Neuronal stem cell (in vitro differentiated cells): ENCODE data around the gene DUT.

ENCODE experiments used
- DNase-seq: peaks from one replicate; pipeline ENCODE4 v3.0.0-alpha.2; 2013; ENCODE audit warnings: low spot score
- H2AFZ ChIP-seq: one replicate; pipeline ENCODE4 v1.6.1; 2013; ENCODE audit warnings: mild to moderate bottlenecking, low read length, inconsistent platforms
- H2AK5ac ChIP-seq: 2 replicates; pipeline ENCODE4 v1.6.1; 2013; ENCODE audit warnings: low read depth, mild to moderate bottlenecking, inconsistent platforms, low read length, moderate library complexity, mixed read lengths
- H2BK120ac ChIP-seq: 2 replicates; pipeline ENCODE4 v1.6.1; 2013; ENCODE audit warnings: low read depth, mild to moderate bottlenecking, inconsistent platforms, low read length, moderate library complexity, mixed read lengths
- H2BK12ac ChIP-seq: one replicate; pipeline ENCODE4 v1.6.1; 2013; ENCODE audit warnings: low read length, inconsistent platforms
- H2BK15ac ChIP-seq: 2 replicates; pipeline ENCODE4 v1.6.1; 2013; ENCODE audit warnings: mild to moderate bottlenecking, low read length, inconsistent platforms, mixed read lengths
- H2BK5ac ChIP-seq: one replicate; pipeline ENCODE4 v1.6.1; 2013; ENCODE audit warnings: inconsistent platforms, mild to moderate bottlenecking, low read length, moderate library complexity
- H3K14ac ChIP-seq: one replicate; pipeline ENCODE4 v1.6.1; 2013; ENCODE audit warnings: low read length, inconsistent platforms
- H3K18ac ChIP-seq: 2 replicates; pipeline ENCODE4 v1.6.1; 2013; ENCODE audit warnings: low read length, inconsistent platforms
- H3K23ac ChIP-seq: 2 replicates; pipeline ENCODE4 v1.6.1; 2013; ENCODE audit warnings: low read depth, mild to moderate bottlenecking, mixed read lengths, low read length, inconsistent platforms; ENCODE audit not compliant: poor library complexity
- H3K27ac ChIP-seq: replicated peaks from 3 replicates; pipeline ENCODE4 v1.5.1; 2013; ENCODE audit warnings: low read length, inconsistent platforms
- H3K27me3 ChIP-seq, 3 experiments: 2 replicates each; pipeline ENCODE4 v1.6.1; 2013; ENCODE audit warnings: low read length in 3 of 3, mild to moderate bottlenecking in 2 of 3, inconsistent platforms in 1 of 3, low read depth in 1 of 3, mixed read lengths in 1 of 3, moderate library complexity in 1 of 3; ENCODE audit not compliant: control insufficient read depth in 3 of 3, insufficient read depth in 3 of 3
- H3K36me3 ChIP-seq, 2 donors: replicated peaks in 1 of 2; 2 replicates each; pipeline ENCODE4 v1.6.1; 2013; ENCODE audit warnings: low read length in 2 of 2; ENCODE audit not compliant: control insufficient read depth in 2 of 2, insufficient read depth in 2 of 2
- H3K4ac ChIP-seq: 2 replicates; pipeline ENCODE4 v1.6.1; 2013; ENCODE audit warnings: inconsistent platforms, mild to moderate bottlenecking, low read length, moderate library complexity
- H3K4me1 ChIP-seq, 2 donors: 1 replicate in 1 of 2; 2 replicates in 1 of 2; pipeline ENCODE4 v1.6.1; 2013; ENCODE audit warnings: low read length in 2 of 2, low read depth in 1 of 2; ENCODE audit not compliant: control insufficient read depth in 2 of 2, insufficient read depth in 1 of 2
- H3K4me2 ChIP-seq: one replicate; pipeline ENCODE4 v1.6.1; 2013; ENCODE audit warnings: mild to moderate bottlenecking, low read length, inconsistent platforms; ENCODE audit not compliant: insufficient read depth, poor library complexity, severe bottlenecking
- H3K4me3 ChIP-seq, 2 donors: 2 replicates each; pipeline ENCODE4 v1.5.1; 2013; ENCODE audit warnings: low read length in 2 of 2, mild to moderate bottlenecking in 2 of 2, inconsistent platforms in 1 of 2, moderate library complexity in 1 of 2
- H3K79me1 ChIP-seq: one replicate; pipeline ENCODE4 v1.6.1; 2013; ENCODE audit warnings: low read depth, mild to moderate bottlenecking, inconsistent platforms, low read length, moderate library complexity
- H3K9ac ChIP-seq: one replicate; pipeline ENCODE4 v1.6.1; 2013; ENCODE audit warnings: mild to moderate bottlenecking, low read depth, low read length, inconsistent platforms; ENCODE audit not compliant: poor library complexity
- H3K9me3 ChIP-seq, 2 donors: replicated peaks in 1 of 2; 2 replicates each; pipeline versions ENCODE3 to v1.6.1; 2013; ENCODE audit warnings: low read length in 2 of 2, mild to moderate bottlenecking in 2 of 2, inconsistent platforms in 1 of 2, low read depth in 1 of 2, mixed read lengths in 1 of 2, moderate library complexity in 1 of 2; ENCODE audit not compliant: control insufficient read depth in 2 of 2, insufficient read depth in 1 of 2
- H4K8ac ChIP-seq: one replicate; pipeline ENCODE4 v1.6.1; 2013; ENCODE audit warnings: low read depth, mild to moderate bottlenecking, inconsistent platforms, low read length, moderate library complexity
- H4K91ac ChIP-seq: one replicate; pipeline ENCODE4 v1.6.1; 2013; ENCODE audit warnings: low read length, low read depth, mild to moderate bottlenecking, inconsistent platforms; ENCODE audit not compliant: poor library complexity
- WGBS, 2 donors: extraction: QIAGEN DNeasy Blood & Tissue Kit; methylation state at CpG; one replicate each; pipeline ENCODE4 v1.1.7; 2013; ENCODE audit warnings: missing lambda C conversion rate in 2 of 2, mixed read lengths in 1 of 2; ENCODE audit not compliant: insufficient read length in 2 of 2, insufficient replicate concordance in 1 of 2; ENCODE audit errors: extremely low coverage in 2 of 2; 5-methylcytosine and 5-hydroxymethylcytosine counted together

DUT gene

DNA sequence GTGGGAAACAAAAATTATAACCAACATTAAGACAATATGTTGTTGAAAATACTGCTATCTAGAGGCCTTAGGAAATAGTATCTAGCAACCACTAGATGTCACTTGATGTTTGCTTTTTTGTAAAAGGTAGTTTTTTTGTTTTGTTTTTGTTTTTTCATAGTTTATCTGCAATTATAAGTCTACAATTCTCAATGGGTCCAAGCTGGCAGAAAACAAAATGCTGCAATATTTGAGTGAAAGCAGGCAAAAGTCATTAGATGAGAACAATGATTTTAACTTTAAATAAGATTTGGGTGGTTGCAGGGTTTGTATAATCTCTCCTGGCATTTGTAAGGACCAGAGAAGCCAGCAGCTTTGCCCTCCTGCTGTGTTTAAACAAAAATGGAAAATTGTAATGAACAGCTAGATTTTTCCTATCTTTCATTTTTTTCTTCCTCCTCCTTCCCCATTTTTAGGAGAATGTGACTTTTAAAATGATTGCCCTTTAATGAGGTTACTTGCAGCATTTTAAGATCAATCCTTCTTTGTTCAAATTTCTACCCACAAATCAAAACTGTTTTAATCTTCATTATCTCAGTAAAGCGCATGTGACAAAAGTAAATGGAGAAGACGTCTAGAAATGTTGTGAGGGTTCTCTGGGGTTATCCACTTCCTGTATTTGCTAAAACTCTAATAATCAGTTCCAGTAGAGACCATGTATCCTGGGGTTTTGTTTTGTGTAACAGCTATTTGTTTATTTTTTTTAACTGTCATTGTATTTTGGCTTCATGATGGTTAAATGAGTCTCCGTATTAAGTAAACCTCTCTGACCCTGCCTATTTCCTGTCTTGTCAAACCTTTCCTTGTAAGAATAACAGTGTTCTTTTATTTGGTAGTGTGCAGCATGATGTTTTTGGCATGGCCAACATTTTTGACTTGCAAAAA, 27.3 kb downstream of the DUT start:
- Histone ChIP-seq H3K4me3 (no peak overlapping the region), H4K8ac (no peak overlapping the region), H3K27me3 (no peaks in the 10 kb centered on the region), H3K14ac (no peak overlapping the region), H2BK120ac (no peak overlapping the region), H2BK15ac (no peak overlapping the region), H2BK5ac (no peak overlapping the region), H3K23ac (no peak overlapping the region), H4K91ac (no peak overlapping the region), H3K9me3 (no peaks in the 10 kb centered on the region), H3K4ac (no peak overlapping the region), H2AFZ (peak overlapping the region; percentile 72), H2AK5ac (no peak overlapping the region), H3K27ac (no peak overlapping the region), H3K9ac (no peak overlapping the region), H3K36me3 (no peaks in the 10 kb centered on the region), H3K4me1 (peaks cover 2 to 8% of the 10 kb centered on the region in 2 donors), H3K4me2 (no peak overlapping the region), H3K79me1 (no peaks in the 10 kb centered on the region), H3K18ac (no peak overlapping the region), H2BK12ac (no peak overlapping the region)
- WGBS, 2 donors: no CpG with 5 or more reads among the region's 3 CpGs
- peak; percentile 9 for DNase-seq

DNA sequence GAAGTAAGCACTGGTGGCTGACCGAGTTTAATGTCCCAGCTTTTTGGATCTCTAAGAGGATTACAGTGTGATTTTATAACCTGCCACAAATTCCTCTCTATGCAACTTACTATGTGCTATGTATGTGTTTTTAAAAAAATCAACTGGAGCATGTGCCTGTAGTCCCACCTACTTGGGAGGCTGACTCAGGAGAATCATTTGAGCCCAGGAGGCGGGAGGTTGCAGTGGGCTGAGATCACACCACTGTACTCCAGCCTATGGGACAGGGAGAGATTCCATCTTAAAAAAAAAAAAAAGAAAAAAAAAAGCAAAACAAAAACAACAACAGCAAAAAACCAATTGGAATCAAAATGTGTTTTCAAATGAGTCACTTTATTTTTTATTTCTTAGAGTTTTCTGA, 29.6 kb downstream of the DUT start:
- no peak overlapping the region for H4K8ac ChIP-seq
- no peak overlapping the region for H2BK5ac ChIP-seq
- H3K4me1 ChIP-seq: peaks cover 0 to 8% of the 10 kb centered on the region in 2 donors
- no peak overlapping the region for H3K18ac ChIP-seq
- no peak overlapping the region for H2AK5ac ChIP-seq
- H3K4ac ChIP-seq: no peak overlapping the region
- no peak overlapping the region for H2BK120ac ChIP-seq
- no peak overlapping the region for H3K4me2 ChIP-seq
- peaks cover 0 to 2% of the 10 kb centered on the region in 2 donors for H3K9me3 ChIP-seq
- no peaks in the 10 kb centered on the region for H3K36me3 ChIP-seq
- no peak overlapping the region for H3K27ac ChIP-seq
- H2AFZ ChIP-seq: no peak overlapping the region
- H2BK15ac ChIP-seq: no peak overlapping the region
- no peak overlapping the region for H3K9ac ChIP-seq
- no peak overlapping the region for H3K23ac ChIP-seq
- H2BK12ac ChIP-seq: no peak overlapping the region
- no peak overlapping the region for H4K91ac ChIP-seq
- no peak overlapping the region for H3K4me3 ChIP-seq
- H3K27me3 ChIP-seq: no peaks in the 10 kb centered on the region
- H3K79me1 ChIP-seq: no peaks in the 10 kb centered on the region
- no peak overlapping the region for H3K14ac ChIP-seq
- no peak for DNase-seq
- WGBS, 2 donors: no CpG with 5 or more reads among the region's 2 CpGs

DNA sequence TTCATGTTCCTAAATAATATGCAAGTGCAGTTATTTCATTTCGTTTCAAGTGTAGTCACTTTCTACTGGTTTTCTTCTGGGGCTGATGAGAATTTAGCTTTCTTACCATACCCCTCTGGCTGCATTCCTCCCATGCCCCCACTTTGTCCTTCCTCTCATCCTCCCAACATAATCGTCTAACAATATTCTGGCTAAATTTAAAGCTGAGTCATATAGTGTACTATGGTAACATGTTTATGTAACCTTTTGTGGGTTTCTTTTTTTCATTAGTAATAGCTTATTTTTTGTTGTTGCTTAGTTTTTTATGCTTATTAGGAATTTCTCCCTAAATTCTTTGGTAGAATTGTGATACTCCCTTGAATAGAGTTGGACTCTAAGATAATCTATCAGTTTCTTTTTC, 30.5 kb downstream of the DUT start:
- Histone ChIP-seq H2AK5ac (no peak overlapping the region), H3K4me3 (no peak overlapping the region), H3K4me2 (no peak overlapping the region), H3K9me3 (peaks cover 0 to 2% of the 10 kb centered on the region in 2 donors), H3K14ac (no peak overlapping the region), H2AFZ (no peak overlapping the region), H2BK120ac (no peak overlapping the region), H3K9ac (no peak overlapping the region), H3K4me1 (peaks cover 0 to 8% of the 10 kb centered on the region in 2 donors), H3K27me3 (no peaks in the 10 kb centered on the region), H4K8ac (no peak overlapping the region), H3K79me1 (no peaks in the 10 kb centered on the region), H3K18ac (no peak overlapping the region), H3K27ac (no peak overlapping the region), H2BK5ac (no peak overlapping the region), H3K23ac (no peak overlapping the region), H2BK12ac (no peak overlapping the region), H3K4ac (no peak overlapping the region), H2BK15ac (no peak overlapping the region), H4K91ac (no peak overlapping the region), H3K36me3 (no peaks in the 10 kb centered on the region)
- no CpG with 5 or more reads among the region's 2 CpGs for whole genome bisulfite sequencing, 2 donors
- no peak for DNase-seq

DNA sequence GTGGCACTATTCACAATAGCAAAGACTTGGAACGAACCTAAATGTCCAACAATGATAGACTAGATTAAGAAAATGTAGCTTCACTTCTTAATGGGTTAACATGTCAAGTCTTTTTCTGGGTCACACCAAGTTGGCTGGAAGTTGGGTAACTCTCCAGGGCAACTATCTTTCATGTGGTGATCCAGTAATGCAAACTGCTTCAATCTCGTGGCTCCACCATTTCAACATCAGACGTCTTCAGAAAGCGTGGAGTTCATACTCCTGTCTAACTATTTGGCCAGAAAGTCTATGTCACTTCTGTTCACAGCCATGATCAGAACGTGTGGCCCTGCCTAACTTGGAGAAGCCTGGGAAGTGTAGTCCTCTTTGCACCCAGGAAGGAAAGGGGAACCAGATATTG, 32.2 kb downstream of the DUT start:
- H3K9me3 ChIP-seq: peaks cover 0 to 2% of the 10 kb centered on the region in 2 donors
- no peak overlapping the region for H4K91ac ChIP-seq
- no peak overlapping the region for H2BK120ac ChIP-seq
- H3K27ac ChIP-seq: no peak overlapping the region
- H3K23ac ChIP-seq: no peak overlapping the region
- no peak overlapping the region for H2BK5ac ChIP-seq
- H2AFZ ChIP-seq: no peak overlapping the region
- no peak for DNase-seq
- no peaks in the 10 kb centered on the region for H3K27me3 ChIP-seq
- no peak overlapping the region for H3K18ac ChIP-seq
- H3K79me1 ChIP-seq: no peaks in the 10 kb centered on the region
- no peak overlapping the region for H4K8ac ChIP-seq
- no peak overlapping the region for H3K4me2 ChIP-seq
- H3K36me3 ChIP-seq: no peaks in the 10 kb centered on the region
- WGBS, 2 donors: no CpG with 5 or more reads among the region's 5 CpGs
- peaks cover 0 to 8% of the 10 kb centered on the region in 2 donors for H3K4me1 ChIP-seq
- H3K4ac ChIP-seq: no peak overlapping the region
- no peak overlapping the region for H3K9ac ChIP-seq
- H3K4me3 ChIP-seq: no peak overlapping the region
- no peak overlapping the region for H3K14ac ChIP-seq
- H2BK12ac ChIP-seq: no peak overlapping the region
- H2AK5ac ChIP-seq: no peak overlapping the region
- no peak overlapping the region for H2BK15ac ChIP-seq
